ENCODE results near the gene HMCN1.

HMCN1 gene

GRCh38 chr1:186212568-186213224 is 478.5 kb downstream of the HMCN1 start:
- no peak for DNase-seq

GRCh38 chr1:186213225-186213607 is 479.0 kb downstream of the HMCN1 start:
- DNase-seq = no peak

DNA sequence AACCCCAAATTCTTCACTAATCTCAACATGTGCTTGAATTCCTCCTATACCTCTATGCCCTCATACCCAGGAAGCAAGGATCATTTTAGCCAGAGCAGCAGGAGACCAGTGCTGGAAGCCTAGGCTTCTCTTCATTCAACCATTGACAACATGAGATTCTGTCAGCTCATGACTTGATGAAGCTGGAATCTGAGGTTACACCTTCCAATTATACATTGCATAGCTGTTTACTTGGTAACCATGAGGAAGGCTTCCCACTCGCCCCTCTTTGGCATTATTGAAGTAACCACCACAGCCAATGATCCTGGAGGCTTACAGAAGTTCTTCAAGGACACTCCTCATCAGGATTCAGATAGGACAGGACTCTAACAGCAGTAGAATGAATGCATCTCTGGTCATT is 480.6 kb downstream of the HMCN1 start:
- no peak for DNase-seq

GRCh38 chr1:186215636-186216035 is 481.4 kb downstream of the HMCN1 start:
- no peak for DNase-seq

GRCh38 chr1:186218654-186219352 is 484.6 kb downstream of the HMCN1 start:
- DNase-seq = no peak

DNA sequence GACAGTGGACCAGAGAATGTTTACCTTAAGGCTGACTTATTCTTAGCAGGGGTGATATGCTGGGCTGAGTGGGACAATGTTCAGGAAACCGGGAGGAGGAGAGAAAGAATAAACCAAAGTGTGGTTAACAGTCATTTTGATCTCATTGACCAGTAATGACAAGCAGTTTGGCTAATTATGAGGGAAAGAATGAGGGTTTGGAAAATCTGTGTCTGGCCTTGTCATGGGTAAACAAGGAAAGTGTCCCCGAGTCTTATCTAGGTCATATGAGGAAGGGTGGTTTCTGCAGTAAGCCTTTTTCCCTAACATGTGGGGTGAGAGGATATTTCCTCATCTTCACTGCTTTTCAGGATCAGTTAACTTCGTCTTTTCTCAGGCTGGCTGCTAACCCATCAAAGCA is 485.9 kb downstream of the HMCN1 start:
- DNase-seq = no peak

DNA sequence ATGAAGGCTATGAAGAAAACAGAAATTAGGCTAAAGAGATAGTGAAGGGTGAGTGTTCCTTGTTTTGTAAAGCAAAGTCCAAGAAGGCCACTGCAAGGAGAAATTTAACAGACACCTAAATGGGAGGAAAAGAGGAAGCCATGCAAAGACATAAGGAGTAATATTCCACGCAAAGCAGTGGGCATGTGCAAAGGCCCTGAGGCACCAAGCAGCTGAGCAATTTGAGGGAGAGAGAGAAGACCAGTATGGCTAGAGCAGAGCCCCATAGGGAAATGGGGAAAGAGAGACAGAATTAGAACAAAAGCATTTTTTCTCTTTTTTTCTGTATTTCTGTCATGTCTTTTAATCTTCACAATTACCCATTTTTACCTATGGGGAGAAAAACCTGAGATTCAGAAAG is 486.7 kb downstream of the HMCN1 start:
- DNase-seq = no peak

- no peak for DNase-seq
These were observed 490.9 kb downstream of the HMCN1 start for GRCh38 chr1:186225096-186225495.

DNA sequence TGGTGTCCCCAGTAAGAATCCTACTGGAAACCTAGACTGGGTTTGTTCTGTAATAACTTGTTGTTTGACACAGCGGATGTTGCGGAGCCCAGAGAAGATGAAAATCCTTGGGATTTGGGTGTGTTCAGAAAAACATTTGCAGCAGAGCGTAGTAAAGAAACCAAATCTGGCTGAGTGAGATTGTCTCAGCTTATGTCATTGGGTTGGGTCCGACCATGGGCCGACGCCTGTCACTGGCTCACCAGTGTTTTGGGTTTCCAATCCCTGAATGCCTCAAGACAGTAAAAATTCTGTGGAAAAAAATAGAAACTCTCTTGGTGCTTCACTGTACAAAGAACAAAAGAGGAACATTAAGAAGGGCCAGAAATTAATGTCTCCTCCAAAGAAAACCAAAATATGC is 494.6 kb downstream of the HMCN1 start:
- no peak for DNase-seq

DNA sequence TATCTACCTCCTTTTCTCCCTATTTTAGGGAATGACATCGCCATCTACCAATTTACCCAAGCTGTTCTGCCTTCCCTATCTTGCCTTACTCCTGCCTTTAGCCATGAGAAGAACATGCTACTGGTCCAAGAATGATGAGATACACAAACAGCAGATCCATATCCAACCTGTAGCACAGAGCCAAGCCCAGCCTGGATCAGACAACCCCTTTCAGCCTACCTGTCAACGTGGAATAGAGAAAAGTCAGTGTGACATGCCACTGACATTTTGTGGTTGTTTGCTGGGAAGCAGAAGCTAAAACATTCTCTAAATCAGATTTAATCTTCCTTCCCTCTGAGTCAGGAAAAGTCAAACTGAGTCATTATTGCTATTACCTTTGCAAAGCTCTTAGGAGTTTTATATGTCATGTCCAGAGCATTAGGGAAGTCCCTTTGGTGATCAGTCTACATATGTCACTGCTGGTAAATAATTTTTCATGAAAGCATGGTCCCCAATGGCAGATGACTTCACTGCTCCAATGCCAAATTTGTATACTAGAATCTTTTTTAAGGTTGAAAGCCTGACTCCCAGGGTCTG is 497.8 kb downstream of the HMCN1 start:
- DNase-seq = no peak

DNA sequence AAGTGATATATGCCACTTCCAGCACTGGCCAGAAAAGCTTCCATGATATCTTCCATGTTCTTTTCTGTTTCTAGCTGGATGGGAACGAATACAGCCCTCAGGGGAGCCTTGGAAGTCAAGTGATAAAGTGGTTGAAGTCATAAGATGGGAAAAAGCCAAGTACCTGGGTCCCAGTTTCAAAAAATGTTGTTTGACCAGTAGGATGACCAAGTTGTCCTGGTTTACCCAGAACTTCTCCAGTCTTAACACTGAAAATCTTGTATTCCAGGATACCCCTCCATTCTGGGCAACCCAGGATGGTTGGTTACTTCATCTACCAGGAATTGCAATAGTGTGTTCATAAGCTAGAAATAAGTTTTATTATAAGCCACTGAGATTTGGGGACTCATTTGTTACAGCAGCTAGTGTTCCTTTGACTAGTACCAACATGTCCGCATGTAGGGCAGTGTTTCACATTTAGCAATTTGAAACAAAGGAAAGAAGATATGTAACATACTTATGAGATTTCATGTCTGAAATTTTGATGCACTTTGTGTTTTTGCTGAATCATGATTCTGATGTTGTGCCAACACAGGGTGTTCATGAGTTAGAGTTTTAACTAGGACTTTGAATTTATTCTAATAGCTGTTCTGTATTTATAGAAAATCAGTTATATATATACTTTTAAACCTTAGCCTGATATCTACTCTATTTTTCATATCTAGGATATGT is 500.9 kb downstream of the HMCN1 start:
- no peak for DNase-seq

- no peak for DNase-seq
These were observed 501.5 kb downstream of the HMCN1 start for GRCh38 chr1:186235696-186236095.

DNA sequence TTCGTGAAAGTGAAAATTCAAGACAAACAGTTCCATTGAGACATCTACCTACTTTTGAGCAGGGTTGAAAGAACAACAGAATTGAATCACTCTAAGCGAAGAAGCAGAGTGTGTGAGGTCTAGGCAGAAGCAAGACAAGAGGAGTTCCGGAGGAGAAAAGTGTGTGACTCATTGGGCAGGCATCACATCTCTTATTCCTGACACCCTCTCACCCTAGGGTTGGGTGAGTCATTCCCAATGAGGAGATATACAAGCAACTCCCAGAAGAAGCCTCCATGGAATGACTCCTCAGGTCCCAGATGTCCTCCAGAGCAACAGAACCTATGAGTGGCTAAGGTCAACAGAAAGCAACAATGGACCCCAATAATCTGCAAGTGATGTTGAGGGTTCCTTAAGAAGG is 502.7 kb downstream of the HMCN1 start:
- no peak for DNase-seq

GRCh38 chr1:186239171-186239570 is 505.0 kb downstream of the HMCN1 start:
- no peak for DNase-seq

DNA sequence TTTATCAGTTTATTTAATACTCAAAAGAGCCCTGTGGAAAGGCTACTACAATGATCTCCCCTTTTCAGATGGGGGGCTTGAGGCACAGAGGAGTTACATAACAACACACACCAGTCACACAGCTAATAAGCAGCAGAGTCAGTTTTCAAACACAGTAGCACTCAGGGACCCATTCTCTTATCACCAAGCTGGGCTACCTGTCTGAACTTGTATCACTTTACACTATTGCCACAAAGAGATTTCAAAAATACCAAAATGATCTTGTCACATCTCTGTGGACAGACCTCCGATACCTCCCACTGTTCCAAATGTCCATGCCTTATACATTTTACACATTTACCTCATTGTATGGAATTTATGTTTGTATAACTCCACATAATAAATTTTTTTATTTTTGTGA is 506.2 kb downstream of the HMCN1 start:
- no peak for DNase-seq

Measured in stimulated activated CD4-positive, alpha-beta T cell treated with anti-CD3 and anti-CD28 coated beads, Interleukin-4, amount 100 ng/mL, for 4 hours (primary cell).